Measurements from ENCODE around the gene GSE1. TPM values are rescaled to one million over a fixed set of nuclear protein-coding genes. Genes with fewer than 3 reads are reported as not detected.

Gene GSE1
- total and polyA plus RNA-seq, 9 of the 15 experiments (the other 6 are each of a cell fraction or from before 2014, with no cell fraction given) = 12.2 to 244 (median 57.9) TPM

DNA sequence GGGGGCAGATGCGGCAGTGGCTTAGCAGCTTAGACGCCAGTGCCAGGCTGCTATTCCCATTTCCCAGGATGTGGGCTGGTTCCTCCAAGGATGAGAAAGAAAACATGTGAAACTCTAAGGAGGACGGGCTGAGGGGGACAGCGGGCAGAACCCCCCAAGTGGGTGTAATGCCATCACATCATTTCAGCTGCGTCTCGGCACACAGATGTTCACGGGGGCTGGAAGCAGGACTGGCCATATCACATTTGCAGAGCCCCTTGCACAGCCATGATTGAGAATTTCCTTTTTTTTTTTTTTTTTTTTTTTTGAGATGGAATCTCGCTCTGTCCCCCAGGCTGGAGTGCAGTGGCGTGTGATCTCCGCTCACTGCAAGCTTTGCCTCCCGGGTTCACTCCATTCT is 90.9 kb downstream of the GSE1 start:
- Histone ChIP-seq H3K4me1 (replicated peaks in 1 of 2; ENCODE audit: control insufficient read depth in 2 of 2, insufficient read depth in 2 of 2, low read length in 2 of 2) (peaks cover 7 to 20% of the 10 kb centered on the region in 2 experiments), H2AFZ (ENCODE audit: low read depth, low read length) (no peak overlapping the region), H3K9ac (ENCODE audit: insufficient read depth in 1 of 2, low read depth in 2 of 2, low read length in 2 of 2) (no peak overlapping the region), H3K27me3 (ENCODE audit: control insufficient read depth in 2 of 2, insufficient read depth in 2 of 2, low read length in 2 of 2) (peaks cover 7 to 20% of the 10 kb centered on the region in 2 experiments), H3K9me1 (ENCODE audit: control insufficient read depth, insufficient read depth, low read length) (no peaks in the 10 kb centered on the region), H3K36me3 (ENCODE audit: control insufficient read depth, insufficient read depth, low read length) (no peaks in the 10 kb centered on the region), H3K9me3 (replicated peaks; ENCODE audit: control insufficient read depth, insufficient read depth, low read depth, low read length) (peaks cover 5% of the 10 kb centered on the region), H3K27ac (ENCODE audit: extremely low read depth, low read depth, low read length) (no peak overlapping the region), H4K20me1 (replicated peaks; ENCODE audit: control insufficient read depth, insufficient read depth, low read length) (peaks cover 8% of the 10 kb centered on the region; the same call in 1 of the 2 replicates), H3K4me2 (ENCODE audit: insufficient read depth, low read length) (no peak overlapping the region), H3K4me3 (no peak overlapping the region), H3K79me2 (ENCODE audit: control insufficient read depth, insufficient read depth, low read length) (no peaks in the 10 kb centered on the region)
- ATAC-seq (no peak), DNase-seq (ENCODE audit: extremely low read depth in 1 of 4, low spot score in 3 of 4) (no peak), FAIRE-seq (no peak)
- in situ Hi-C loops (cut with MboI) = no loop called here
- BruUV-seq (replicated peaks) = no TSS peak
- intact Hi-C loops (cut with micrococcal nuclease) = no loop called here
- POLR2A ChIA-PET = no interaction called here
- TF ChIP-seq, protein P1, sequence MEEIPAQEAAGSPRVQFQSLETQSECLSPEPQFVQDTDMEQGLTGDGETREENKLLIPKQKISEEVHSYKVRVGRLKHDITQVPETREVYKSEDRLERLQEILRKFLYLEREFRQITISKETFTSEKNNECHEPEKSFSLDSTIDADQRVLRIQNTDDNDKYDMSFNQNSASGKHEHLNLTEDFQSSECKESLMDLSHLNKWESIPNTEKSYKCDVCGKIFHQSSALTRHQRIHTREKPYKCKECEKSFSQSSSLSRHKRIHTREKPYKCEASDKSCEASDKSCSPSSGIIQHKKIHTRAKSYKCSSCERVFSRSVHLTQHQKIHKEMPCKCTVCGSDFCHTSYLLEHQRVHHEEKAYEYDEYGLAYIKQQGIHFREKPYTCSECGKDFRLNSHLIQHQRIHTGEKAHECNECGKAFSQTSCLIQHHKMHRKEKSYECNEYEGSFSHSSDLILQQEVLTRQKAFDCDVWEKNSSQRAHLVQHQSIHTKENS (CRISPR knock-in tag; IDR thresholded peaks at IDR 0.05) = no peak
- no peak for TF ChIP-seq HDAC3 (IDR thresholded peaks at IDR 0.05; ENCODE audit: borderline replicate concordance, partially characterized antibody)
- no peak for TF ChIP-seq ZNF76 (CRISPR knock-in tag; IDR thresholded peaks at IDR 0.05; ENCODE audit: borderline replicate concordance)
- TF ChIP-seq PRMT5 (CRISPR knock-in tag; IDR thresholded peaks at IDR 0.05) = no peak
- no peak for TF ChIP-seq BCL6 (CRISPR knock-in tag; IDR thresholded peaks at IDR 0.05)
- TF ChIP-seq NCOA6 (IDR thresholded peaks at IDR 0.05) = no peak
- no peak for TF ChIP-seq MEF2A (IDR thresholded peaks at IDR 0.05; ENCODE audit: control insufficient read depth, low read depth, low read length)
- TF ChIP-seq RBM25 (IDR thresholded peaks at IDR 0.05; ENCODE audit: low read depth, low read length, severe bottlenecking) = no peak
- TF ChIP-seq KLF16 (IDR thresholded peaks at IDR 0.05) = no peak
- TF ChIP-seq MXI1 (IDR thresholded peaks at IDR 0.05; ENCODE audit: low read depth, low read length) = no peak
- TF ChIP-seq DIDO1 (tag; IDR thresholded peaks at IDR 0.05; ENCODE audit: low read depth) = no peak
- CTCF ChIA-PET (ENCODE audit: low intra/inter-chr PET ratio) = no interaction called here
- 28% methylated on average over 7 of the region's 11 CpGs for WGBS (ENCODE audit: insufficient coverage, low coverage, missing lambda C conversion rate)
